Gastrocnemius medialis (tissue), 4 donors: ENCODE measurements around the gene PRR5L.

Source experiments
- CTCF ChIP-seq, 5 experiments: fragments of 450-650 bp in 3 of 5; fragments of 200-600 bp in 2 of 5; sonication (generic) in 2 of 5; IDR thresholded peaks in 4 of 5; conservative IDR thresholded peaks in 1 of 5; 1 replicate in 4 of 5; 2 replicates in 1 of 5; pipeline ENCODE4 v1.5.1; 2016 to 2019; ENCODE audit warnings: antibody characterized with exemption in 5 of 5, mild to moderate bottlenecking in 3 of 5, moderate library complexity in 3 of 5
- POLR2A ChIP-seq, 2 donors: fragments of 450-650 bp; IDR thresholded peaks; one replicate each; pipeline ENCODE4 v1.6.1; 2017; ENCODE audit warnings: antibody characterized with exemption in 2 of 2, mild to moderate bottlenecking in 2 of 2, moderate library complexity in 2 of 2

GRCh38 chr11:36500315-36500721 is 204.2 kb downstream of the PRR5L start:
- TF ChIP-seq CTCF (IDR thresholded peaks at IDR 0.05 in 4 of 5, conservative IDR thresholded peaks at IDR 0.05 in 1 of 5) (no peak), POLR2A (IDR thresholded peaks at IDR 0.05) (no peak)
